HEK293 (cell line): ENCODE data around the gene PCYT1A.
"Not testable (repeated sequence)": the region's sequence is repeated elsewhere in the genome, so short reads cannot be mapped to it uniquely, and the experiment has no call there.

Source experiments
- CTCF ChIA-PET: fragments of 350-600 bp; formaldehyde crosslinking; extraction: SDS; loops from one replicate; lab custom pipeline; 2021; ENCODE audit warnings: antibody characterized with exemption; lab: Yijun Ruan, JAX
- POLR2A ChIA-PET: fragments of 300-600 bp; formaldehyde crosslinking; extraction: SDS; loops from one replicate; lab custom pipeline; 2020; ENCODE audit warnings: antibody characterized with exemption, inconsistent platforms; lab: Yijun Ruan, JAX
- H3K27ac ChIP-seq: fragments of 200-500 bp; sonication (Bioruptor generic); 2 replicates; pipeline ENCODE4 v1.5.1; 2014; ENCODE audit warnings: low read depth, low read length, control low read depth, inconsistent platforms; ENCODE audit errors: extremely low read depth
- H3K36me3 ChIP-seq, 2 experiments: fragments of 200-500 bp in 1 of 2; sonication (Bioruptor generic) in 1 of 2; 1 replicate in 1 of 2; 2 replicates in 1 of 2; pipeline ENCODE4 v1.5.1; 2014 to 2017; ENCODE audit warnings: inconsistent platforms in 2 of 2, low read length in 2 of 2; ENCODE audit not compliant: control insufficient read depth in 2 of 2, insufficient read depth in 1 of 2
- H3K4me1 ChIP-seq: fragments of 200-500 bp; sonication (Bioruptor generic); 2 replicates; pipeline ENCODE4 v1.5.1; 2014; ENCODE audit warnings: mild to moderate bottlenecking, low read length, inconsistent platforms; ENCODE audit not compliant: control insufficient read depth, insufficient read depth
- H3K4me3 ChIP-seq: 2 replicates; pipeline ENCODE4 v1.5.1; 2011; ENCODE audit warnings: low read depth, mild to moderate bottlenecking, control low read depth, low read length, moderate library complexity
- H3K9me3 ChIP-seq: fragments of 200-500 bp; sonication (Bioruptor generic); 2 replicates; pipeline ENCODE4 v1.5.1; 2014; ENCODE audit warnings: low read depth, low read length, inconsistent platforms; ENCODE audit not compliant: control insufficient read depth, insufficient read depth
- KLF1 ChIP-seq: fragments of 450-650 bp; formaldehyde crosslinking; IDR thresholded peaks from 2 replicates; pipeline ENCODE4 v1.5.1; 2016; ENCODE audit warnings: missing biosample characterization, missing genetic modification characterization
- KLF8 ChIP-seq: fragments of 450-650 bp; formaldehyde crosslinking; IDR thresholded peaks from 2 replicates; pipeline ENCODE4 v1.5.1; 2016; ENCODE audit warnings: missing biosample characterization, missing genetic modification characterization
- SP2 ChIP-seq: fragments of 450-650 bp; formaldehyde crosslinking; IDR thresholded peaks from 2 replicates; pipeline ENCODE4 v1.5.1; 2016; ENCODE audit warnings: missing biosample characterization, missing genetic modification characterization
- SP3 ChIP-seq: fragments of 450-650 bp; formaldehyde crosslinking; IDR thresholded peaks from 2 replicates; pipeline ENCODE4 v1.5.1; 2016; ENCODE audit warnings: missing biosample characterization, missing genetic modification characterization
- ZFHX2 ChIP-seq: fragments of 450-650 bp; formaldehyde crosslinking; conservative IDR thresholded peaks from 2 replicates; pipeline ENCODE4 v1.5.1; 2016; ENCODE audit warnings: missing biosample characterization, missing genetic modification characterization
- ZNF121 ChIP-seq: fragments of 450-650 bp; formaldehyde crosslinking; IDR thresholded peaks from 2 replicates; pipeline ENCODE4 v1.5.1; 2016; ENCODE audit warnings: missing biosample characterization, missing genetic modification characterization
- ZNF302 ChIP-seq: fragments of 450-650 bp; formaldehyde crosslinking; IDR thresholded peaks from 2 replicates; pipeline ENCODE4 v1.5.1; 2016; ENCODE audit warnings: missing biosample characterization, missing genetic modification characterization, low read depth
- TF ChIP-seq, protein P1 (sequence below): fragments of 450-650 bp; formaldehyde crosslinking; conservative IDR thresholded peaks from 2 replicates; pipeline ENCODE4 v1.5.1; 2016; ENCODE audit warnings: low read depth, missing biosample characterization, missing genetic modification characterization
- TF ChIP-seq, protein P2 (sequence below): fragments of 450-650 bp; formaldehyde crosslinking; IDR thresholded peaks from 2 replicates; pipeline ENCODE4 v1.5.1; 2016; ENCODE audit warnings: missing biosample characterization, missing genetic modification characterization

PCYT1A gene

DNA sequence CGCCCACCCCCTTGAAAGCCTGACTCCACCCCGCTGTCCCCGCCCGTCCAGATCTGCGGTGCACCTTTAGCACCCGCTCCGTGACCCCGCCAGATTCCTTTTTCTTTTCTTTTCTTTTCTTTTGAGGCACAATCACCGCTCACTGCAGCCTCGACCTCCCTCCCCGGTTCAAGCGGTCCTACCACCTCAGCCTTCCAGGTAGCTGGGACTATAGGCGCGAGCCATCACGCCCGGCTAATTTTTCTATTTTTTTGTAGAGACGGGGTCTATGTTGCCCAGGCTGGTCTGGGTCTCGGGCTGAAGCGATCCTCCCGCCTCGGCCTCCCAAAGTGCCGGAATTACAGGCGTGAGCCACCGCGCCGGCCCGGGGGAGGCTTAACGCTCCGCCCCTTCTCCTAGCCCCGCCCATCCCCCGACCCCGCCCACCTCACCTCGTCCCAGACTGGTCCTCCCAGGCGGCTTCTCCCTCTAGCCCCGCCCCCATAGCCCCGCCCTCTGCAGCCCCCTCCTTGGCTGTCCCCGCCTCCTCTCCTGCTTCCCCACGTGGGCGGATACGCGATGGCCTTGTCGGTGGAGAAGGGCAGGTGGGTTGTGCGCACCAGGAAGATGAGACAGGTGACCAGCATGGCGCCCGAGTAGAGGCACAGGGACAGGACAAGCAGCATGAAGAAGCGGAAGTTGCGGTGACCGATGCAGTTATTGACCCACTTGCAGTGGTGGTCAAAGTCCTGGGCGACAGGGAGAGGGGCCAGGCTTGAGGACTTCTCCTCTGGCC lies 79.5 kb downstream of the PCYT1A start:
- TF ChIP-seq SP3 (tag by site-specific recombination), result peak; percentile 44; the same call in 1 of the 2 replicates
- TF ChIP-seq, protein P1, sequence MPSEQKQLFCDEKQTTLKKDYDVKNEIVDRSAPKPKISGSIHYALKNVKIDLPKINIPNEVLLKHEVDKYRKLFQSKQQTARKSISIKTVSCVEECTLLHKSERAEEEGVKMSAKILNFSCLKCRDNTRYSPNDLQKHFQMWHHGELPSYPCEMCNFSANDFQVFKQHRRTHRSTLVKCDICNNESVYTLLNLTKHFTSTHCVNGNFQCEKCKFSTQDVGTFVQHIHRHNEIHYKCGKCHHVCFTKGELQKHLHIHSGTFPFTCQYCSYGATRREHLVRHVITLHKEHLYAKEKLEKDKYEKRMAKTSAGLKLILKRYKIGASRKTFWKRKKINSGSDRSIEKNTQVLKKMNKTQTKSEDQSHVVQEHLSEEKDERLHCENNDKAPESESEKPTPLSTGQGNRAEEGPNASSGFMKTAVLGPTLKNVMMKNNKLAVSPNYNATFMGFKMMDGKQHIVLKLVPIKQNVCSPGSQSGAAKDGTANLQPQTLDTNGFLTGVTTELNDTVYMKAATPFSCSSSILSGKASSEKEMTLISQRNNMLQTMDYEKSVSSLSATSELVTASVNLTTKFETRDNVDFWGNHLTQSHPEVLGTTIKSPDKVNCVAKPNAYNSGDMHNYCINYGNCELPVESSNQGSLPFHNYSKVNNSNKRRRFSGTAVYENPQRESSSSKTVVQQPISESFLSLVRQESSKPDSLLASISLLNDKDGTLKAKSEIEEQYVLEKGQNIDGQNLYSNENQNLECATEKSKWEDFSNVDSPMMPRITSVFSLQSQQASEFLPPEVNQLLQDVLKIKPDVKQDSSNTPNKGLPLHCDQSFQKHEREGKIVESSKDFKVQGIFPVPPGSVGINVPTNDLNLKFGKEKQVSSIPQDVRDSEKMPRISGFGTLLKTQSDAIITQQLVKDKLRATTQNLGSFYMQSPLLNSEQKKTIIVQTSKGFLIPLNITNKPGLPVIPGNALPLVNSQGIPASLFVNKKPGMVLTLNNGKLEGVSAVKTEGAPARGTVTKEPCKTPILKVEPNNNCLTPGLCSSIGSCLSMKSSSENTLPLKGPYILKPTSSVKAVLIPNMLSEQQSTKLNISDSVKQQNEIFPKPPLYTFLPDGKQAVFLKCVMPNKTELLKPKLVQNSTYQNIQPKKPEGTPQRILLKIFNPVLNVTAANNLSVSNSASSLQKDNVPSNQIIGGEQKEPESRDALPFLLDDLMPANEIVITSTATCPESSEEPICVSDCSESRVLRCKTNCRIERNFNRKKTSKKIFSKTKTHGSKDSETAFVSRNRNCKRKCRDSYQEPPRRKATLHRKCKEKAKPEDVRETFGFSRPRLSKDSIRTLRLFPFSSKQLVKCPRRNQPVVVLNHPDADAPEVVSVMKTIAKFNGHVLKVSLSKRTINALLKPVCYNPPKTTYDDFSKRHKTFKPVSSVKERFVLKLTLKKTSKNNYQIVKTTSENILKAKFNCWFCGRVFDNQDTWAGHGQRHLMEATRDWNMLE (tag by site-specific recombination), result no peak
- no peak for TF ChIP-seq ZNF302 (tag by site-specific recombination)
- TF ChIP-seq KLF1 (tag by site-specific recombination), result peak; percentile 34; the same call in 1 of the 2 replicates
- TF ChIP-seq ZFHX2, result 0 out of 2 replicates have a peak, but pooled peaks have one; percentile 11
- TF ChIP-seq KLF8, result peak; percentile 56; the same call in 1 of the 2 replicates
- peak; percentile 35 for TF ChIP-seq SP2 (tag by site-specific recombination)
- no peaks in the 10 kb centered on the region for H3K9me3 ChIP-seq
- H3K27ac ChIP-seq, result no peak overlapping the region
- H3K4me3 ChIP-seq, result no peak overlapping the region; the same call in 1 of the 2 replicates
- ChIA-PET POLR2A (no interaction called here), CTCF (interaction anchor here (0.9 kb wide), 1 partner anchor 12 kb away, joined by 3 read pairs; no protein-coding TSS in a partner anchor)
- H3K4me1 ChIP-seq, result no peaks in the 10 kb centered on the region
- no peaks in the 10 kb centered on the region for H3K36me3 ChIP-seq

DNA sequence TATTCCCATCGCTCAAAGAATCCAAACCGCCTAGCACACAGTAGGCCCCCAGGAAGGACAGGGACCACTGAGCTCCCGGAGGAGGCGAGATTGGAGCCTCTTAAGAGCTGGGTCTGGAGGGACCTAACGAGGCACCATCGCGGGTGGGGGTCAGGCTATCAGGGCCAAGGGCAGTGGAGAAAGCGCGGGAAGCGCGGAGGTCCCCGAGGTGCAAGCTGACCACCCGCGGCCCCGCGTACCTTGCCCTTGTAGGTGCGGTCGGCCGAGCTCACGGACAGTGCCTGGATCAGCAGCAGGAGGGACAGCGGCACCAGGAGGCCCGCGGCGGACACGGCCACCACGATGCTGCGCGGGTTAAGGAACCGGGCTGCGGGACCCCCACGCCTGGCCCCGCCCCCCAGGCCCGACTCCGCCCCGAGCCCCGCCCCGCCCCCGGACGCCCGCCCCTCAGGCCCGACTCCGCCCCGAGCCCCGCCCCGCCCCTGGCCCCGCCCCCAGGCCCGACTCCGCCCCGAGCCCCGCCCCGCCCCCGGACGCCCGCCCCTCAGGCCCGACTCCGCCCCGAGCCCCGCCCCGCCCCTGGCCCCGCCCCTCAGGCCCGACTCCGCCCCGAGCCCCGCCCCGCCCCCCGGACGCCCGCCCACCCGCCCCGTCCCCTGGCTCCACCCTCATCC lies 80.2 kb downstream of the PCYT1A start:
- Histone ChIP-seq H3K4me3 (peak overlapping the region; percentile 7; the same call in 1 of the 2 replicates), H3K27ac (no peak overlapping the region), H3K9me3 (no peaks in the 10 kb centered on the region), H3K4me1 (no peaks in the 10 kb centered on the region), H3K36me3 (no peaks in the 10 kb centered on the region)
- ChIA-PET CTCF (interaction anchor here (0.5 to 0.9 kb wide), 2 partner anchors 12 to 280 kb away, joined by 3 to 4 read pairs; no protein-coding TSS in a partner anchor), POLR2A (no interaction called here)
- TF ChIP-seq ZNF121 (tag by site-specific recombination), result peak; percentile 65; the same call in 1 of the 2 replicates
- TF ChIP-seq, protein P2, sequence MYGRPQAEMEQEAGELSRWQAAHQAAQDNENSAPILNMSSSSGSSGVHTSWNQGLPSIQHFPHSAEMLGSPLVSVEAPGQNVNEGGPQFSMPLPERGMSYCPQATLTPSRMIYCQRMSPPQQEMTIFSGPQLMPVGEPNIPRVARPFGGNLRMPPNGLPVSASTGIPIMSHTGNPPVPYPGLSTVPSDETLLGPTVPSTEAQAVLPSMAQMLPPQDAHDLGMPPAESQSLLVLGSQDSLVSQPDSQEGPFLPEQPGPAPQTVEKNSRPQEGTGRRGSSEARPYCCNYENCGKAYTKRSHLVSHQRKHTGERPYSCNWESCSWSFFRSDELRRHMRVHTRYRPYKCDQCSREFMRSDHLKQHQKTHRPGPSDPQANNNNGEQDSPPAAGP, result no peak
- TF ChIP-seq KLF8, result 0 out of 2 replicates have a peak, but pooled peaks have one; percentile 18

DNA sequence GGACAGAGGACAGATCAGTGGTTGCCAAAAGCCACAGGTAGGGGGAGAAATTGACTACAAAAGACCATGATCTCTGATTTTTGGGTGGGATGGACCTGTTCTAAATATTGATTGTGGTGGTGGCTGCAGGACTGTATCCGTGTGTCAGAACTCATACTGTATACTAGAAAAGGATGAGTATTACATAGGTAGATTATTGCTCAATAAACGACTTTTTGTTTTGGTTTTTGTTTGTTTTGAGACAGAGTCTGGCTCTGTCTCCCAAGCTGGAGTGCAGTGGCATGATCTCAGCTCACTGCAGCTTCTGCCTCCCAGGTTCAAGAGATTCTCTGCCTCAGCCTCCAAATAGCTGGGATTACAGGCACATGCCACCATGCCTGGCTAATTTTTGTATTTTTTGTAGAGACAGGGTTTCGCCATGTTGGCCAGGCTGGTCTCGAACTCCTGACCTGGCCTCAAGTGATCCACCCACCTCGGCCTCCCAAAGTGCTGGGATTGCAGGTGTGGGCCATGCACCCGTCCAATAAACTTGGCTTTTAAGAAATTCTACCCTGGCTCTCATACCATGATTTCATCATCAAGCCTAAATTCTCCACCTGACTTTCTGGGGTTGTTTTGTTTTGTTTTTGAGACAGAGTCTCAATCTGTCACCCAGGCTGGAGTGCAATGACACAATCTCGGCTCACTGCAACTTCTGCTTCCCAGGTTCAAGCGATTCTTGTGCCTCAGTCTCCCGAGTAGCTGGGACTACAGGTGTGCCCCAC lies 81.9 kb downstream of the PCYT1A start:
- CTCF ChIA-PET, result interaction anchor here (0.7 to 1.2 kb wide), 2 partner anchors 9 to 313 kb away, joined by 3 read pairs; no protein-coding TSS in a partner anchor
- H3K36me3 ChIP-seq, H3K4me3 ChIP-seq, H3K9me3 ChIP-seq, POLR2A ChIA-PET, H3K27ac ChIP-seq, H3K4me1 ChIP-seq: not testable (repeated sequence)
